Measurements from ENCODE around the gene MUS81. TPM values are rescaled to one million over a fixed set of nuclear protein-coding genes. Genes with fewer than 3 reads are reported as not detected.

The MUS81 gene
- total and polyA plus RNA-seq, 10 of the 15 experiments (the other 5 are each of a cell fraction or from before 2014, with no cell fraction given) = 11.8 to 76.1 (median 48.4) TPM

DNA sequence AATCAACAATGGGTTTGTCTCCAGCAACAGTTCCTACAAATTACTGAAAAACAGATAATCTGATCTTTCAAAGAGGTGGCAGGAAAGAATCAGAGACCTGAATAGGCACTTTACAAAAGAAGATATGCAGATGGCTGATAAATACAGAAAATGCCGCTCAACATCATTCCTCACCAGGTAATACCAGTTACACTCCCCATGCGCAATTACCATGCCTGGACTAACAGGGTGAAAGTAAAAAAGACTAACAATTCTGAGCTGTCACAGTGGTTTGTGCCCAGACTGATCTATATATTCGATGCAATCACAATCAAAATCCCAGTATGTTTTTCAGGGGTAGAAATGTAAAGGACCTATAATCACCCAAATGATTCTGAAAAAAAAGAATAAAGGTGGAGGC, 16.4 kb upstream of the MUS81 start (continued):
- TF ChIP-seq CUX1 (IDR thresholded peaks at IDR 0.05; ENCODE audit: insufficient replicate concordance, low read depth, low read length) = no peak
- no peak for TF ChIP-seq SRF (IDR thresholded peaks at IDR 0.05; ENCODE audit: low read depth in 2 of 2, low read length in 2 of 2)
- no peak for TF ChIP-seq CTCF (IDR thresholded peaks at IDR 0.05 in 2 of 3, conservative IDR thresholded peaks at IDR 0.05 in 1 of 3; ENCODE audit: control insufficient read depth in 2 of 3, extremely low read depth in 1 of 3, insufficient read depth in 1 of 3, low read depth in 3 of 3, low read length in 3 of 3)
- no peak for TF ChIP-seq CBX5 (IDR thresholded peaks at IDR 0.05; ENCODE audit: low read depth)
- no peak for TF ChIP-seq BHLHE40 (IDR thresholded peaks at IDR 0.05; ENCODE audit: borderline replicate concordance in 1 of 2, low read depth in 2 of 2, low read length in 1 of 2)
